Panc1 (cell line): ENCODE measurements around the gene YWHAH. TPM values are rescaled to one million over a fixed set of nuclear protein-coding genes. Genes with fewer than 3 reads are reported as not detected.

Experiments used
- ATAC-seq: fragments of 200-7000 bp; cut with Tn5 transposase; 2 replicates; pipeline ENCODE4 v1.9.1; 2020; ENCODE audit warnings: mild to moderate bottlenecking, moderate library complexity
- BruUV-seq: library from RNA; stranded (reverse); fragments of 400-500 nt; replicated peaks from 2 replicates; lab custom pipeline; 2021; lab: Mats Ljungman, UMichigan
- CTCF ChIA-PET: fragments of 300-600 bp; sonication (Branson Sonifier 250); formaldehyde crosslinking; loops from one replicate; lab custom pipeline; 2022; ENCODE audit warnings: antibody characterized with exemption; lab: Charles Lee
- POLR2A ChIA-PET: fragments of 300-600 bp; sonication (Branson Sonifier 250); formaldehyde crosslinking; loops from one replicate; lab custom pipeline; 2022; ENCODE audit warnings: antibody characterized with exemption; lab: Charles Lee
- DNase-seq: peaks from one replicate; pipeline ENCODE4 v3.0.0-alpha.2; 2010; ENCODE audit warnings: low read depth, low spot score
- H3K27ac ChIP-seq: 2 replicates; pipeline ENCODE4 v1.5.1; 2011; ENCODE audit warnings: mild to moderate bottlenecking, low read length, inconsistent platforms
- H3K27me3 ChIP-seq: fragments of 200-500 bp; sonication (Bioruptor generic); 2 replicates; pipeline ENCODE4 v1.6.0; 2014; ENCODE audit warnings: low read length, inconsistent platforms; ENCODE audit not compliant: control insufficient read depth, insufficient read depth
- H3K36me3 ChIP-seq: fragments of 200-500 bp; sonication (Bioruptor generic); 2 replicates; pipeline ENCODE4 v1.5.1; 2014; ENCODE audit warnings: inconsistent platforms, mild to moderate bottlenecking, low read length, moderate library complexity; ENCODE audit not compliant: control insufficient read depth, insufficient read depth
- H3K4me1 ChIP-seq: 2 replicates; pipeline ENCODE4 v1.5.1; 2011; ENCODE audit warnings: inconsistent platforms, mild to moderate bottlenecking, low read length, moderate library complexity; ENCODE audit not compliant: control insufficient read depth, insufficient read depth
- H3K4me3 ChIP-seq, 2 experiments: 2 replicates each; pipeline ENCODE4 v1.5.1; 2011 to 2012; ENCODE audit warnings: low read depth in 2 of 2, low read length in 2 of 2, mild to moderate bottlenecking in 2 of 2, inconsistent platforms in 1 of 2, moderate library complexity in 1 of 2
- H3K9me3 ChIP-seq: fragments of 200-500 bp; sonication (Bioruptor generic); 2 replicates; pipeline ENCODE4 v1.5.1; 2014; ENCODE audit warnings: low read depth, mild to moderate bottlenecking, inconsistent platforms, low read length, moderate library complexity; ENCODE audit not compliant: control insufficient read depth, insufficient read depth
- CTCF ChIP-seq: fragments of 450-650 bp; IDR thresholded peaks from 2 replicates; pipeline ENCODE4 v1.5.1; 2017; ENCODE audit warnings: mild to moderate bottlenecking
- POLR2AphosphoS5 ChIP-seq: IDR thresholded peaks from 2 replicates; pipeline ENCODE4 v1.6.1; 2012; ENCODE audit warnings: mild to moderate bottlenecking, low read depth, low read length, moderate library complexity
- REST ChIP-seq, 2 experiments: IDR thresholded peaks; 2 replicates each; pipeline ENCODE4 v1.6.1; 2011 to 2012; ENCODE audit warnings: low read depth in 2 of 2, control low read depth in 1 of 2, low read length in 1 of 2, mild to moderate bottlenecking in 1 of 2, moderate library complexity in 1 of 2; ENCODE audit not compliant: insufficient read depth in 1 of 2
- SIN3A ChIP-seq: IDR thresholded peaks from 2 replicates; pipeline ENCODE4 v1.6.1; 2012; ENCODE audit warnings: low read depth, mild to moderate bottlenecking, low read length, moderate library complexity, borderline replicate concordance; ENCODE audit not compliant: insufficient read depth
- TCF7L2 ChIP-seq: IDR thresholded peaks from 2 replicates; pipeline ENCODE4 v1.6.1; 2011; ENCODE audit warnings: mild to moderate bottlenecking, low read depth, low read length, inconsistent platforms
- in situ Hi-C: cut with HindIII; loops from 2 replicates; pipeline ENCODE4 v1.10.0; 2016; ENCODE audit warnings: low sequenced_read_pairs, low pct_unique_long_range_greater_than_20kb
- intact Hi-C: fragments of 100-400 bp; cut with micrococcal nuclease; formaldehyde crosslinking; loops from one replicate; pipeline ENCODE4 v1.10.0; 2022; ENCODE audit not compliant: unreplicated experiment
- total RNA-seq: library from RNA; stranded (reverse); gene quantifications from one replicate; pipeline ENCODE4 v1.2.1, GENCODE V29; 2021; ENCODE audit not compliant: unreplicated experiment

Gene YWHAH
- total RNA-seq, 1 experiment from 2014 or later, result 138 TPM

- Histone ChIP-seq H3K27ac (no peak overlapping the region), H3K4me3 (no peak overlapping the region), H3K36me3 (no peaks in the 10 kb centered on the region), H3K4me1 (no peaks in the 10 kb centered on the region), H3K9me3 (no peaks in the 10 kb centered on the region), H3K27me3 (no peaks in the 10 kb centered on the region)
- TF ChIP-seq REST (IDR thresholded peaks at IDR 0.05; ENCODE audit: insufficient read depth in 1 of 2, low read depth in 2 of 2, low read length in 1 of 2) (no peak), TCF7L2 (no peak), POLR2AphosphoS5 (no peak), CTCF (no peak), SIN3A (no peak)
- ChIA-PET CTCF (no interaction called here), POLR2A (interaction anchor here (0.6 kb wide), 1 partner anchor 450 kb away, joined by 5 read pairs; no protein-coding TSS in a partner anchor)
- intact Hi-C loops (no loop called here), in situ Hi-C loops (no loop called here)
- ATAC-seq, result no peak
- no TSS peak for BruUV-seq
- no peak for DNase-seq
These were observed 7.0 kb upstream of the YWHAH start for GRCh38 chr22:31937341-31937740.

GRCh38 chr22:31938296-31938695 is 6.0 kb upstream of the YWHAH start:
- CTCF ChIA-PET, result no interaction called here
- ATAC-seq, result no peak

More at GRCh38 chr22:31938296-31938695, 6.0 kb upstream of the YWHAH start:
- no peak for DNase-seq
- no peaks in the 10 kb centered on the region for H3K9me3 ChIP-seq
- no peak overlapping the region for H3K27ac ChIP-seq
- H3K36me3 ChIP-seq, result no peaks in the 10 kb centered on the region
- BruUV-seq, result no TSS peak
- intact Hi-C loops (no loop called here), in situ Hi-C loops (no loop called here)
- POLR2A ChIA-PET, result no interaction called here
- no peaks in the 10 kb centered on the region for H3K27me3 ChIP-seq
- TF ChIP-seq SIN3A (no peak), CTCF (no peak), POLR2AphosphoS5 (no peak), REST (IDR thresholded peaks at IDR 0.05; ENCODE audit: insufficient read depth in 1 of 2, low read depth in 2 of 2, low read length in 1 of 2) (no peak)
- no peak overlapping the region for H3K4me3 ChIP-seq
- H3K4me1 ChIP-seq, result peaks cover under 1% of the 10 kb centered on the region
